ENCODE measurements around the gene SORL1-AS1.
A peak's percentile ranks its signal among the peaks of the same experiment; 100 is the strongest.

The SORL1-AS1 gene

GRCh38 chr11:121466063-121466794, 13.5 kb upstream of the SORL1-AS1 start:
- H3K27ac ChIP-seq: no peak overlapping the region
- whole genome bisulfite sequencing, 3 donors: 34 to 46% (median 36%) methylated on average over 8 of the region's 8 CpGs
- ATAC-seq (peak; percentile 90 to 95 (median 92)), DNase-seq (peak; percentile 85 to 89)
- peaks cover 0 to 6% (median 0%) of the 10 kb centered on the region in 3 donors for H3K27me3 ChIP-seq (ENCODE audit: insufficient read depth in 3 of 3, low read length in 2 of 3)
- H3K4me3 ChIP-seq: no peak overlapping the region
- intact Hi-C loops (cut with DNase I): no loop called here
- no peaks in the 10 kb centered on the region for H3K9me3 ChIP-seq
- no peak for TF ChIP-seq CTCF (IDR thresholded peaks at IDR 0.05)
- no peaks in the 10 kb centered on the region for H3K36me3 ChIP-seq (ENCODE audit: insufficient read depth in 1 of 2, low read depth in 1 of 2)
- no peaks in the 10 kb centered on the region for H3K4me1 ChIP-seq

GRCh38 chr11:121465709-121466062, 12.9 kb upstream of the SORL1-AS1 start:
- no peak for TF ChIP-seq CTCF (IDR thresholded peaks at IDR 0.05)
- intact Hi-C loops (cut with DNase I): no loop called here
- Histone ChIP-seq H3K4me1 (no peaks in the 10 kb centered on the region), H3K9me3 (no peaks in the 10 kb centered on the region), H3K36me3 (ENCODE audit: insufficient read depth in 1 of 2, low read depth in 1 of 2) (no peaks in the 10 kb centered on the region), H3K27me3 (ENCODE audit: insufficient read depth in 3 of 3, low read length in 2 of 3) (peaks cover 0 to 6% (median 0%) of the 10 kb centered on the region in 3 donors), H3K4me3 (no peak overlapping the region), H3K27ac (no peak overlapping the region)
- no peak for DNase-seq
- 68 to 81% (median 73%) methylated on average over 8 of the region's 8 CpGs for WGBS, 3 donors
- no peak for ATAC-seq

- no peak for TF ChIP-seq CTCF (IDR thresholded peaks at IDR 0.05)
- ATAC-seq: peak; percentile 58 to 88 (median 77)
- Histone ChIP-seq H3K36me3 (ENCODE audit: insufficient read depth in 1 of 2, low read depth in 1 of 2) (no peaks in the 10 kb centered on the region), H3K27me3 (ENCODE audit: insufficient read depth in 3 of 3, low read length in 2 of 3) (peaks cover 0 to 6% (median 0%) of the 10 kb centered on the region in 3 donors), H3K27ac (no peak overlapping the region), H3K4me1 (no peaks in the 10 kb centered on the region), H3K9me3 (no peaks in the 10 kb centered on the region), H3K4me3 (no peak overlapping the region)
- intact Hi-C loops (cut with DNase I): no loop called here
- 54 to 80% (median 57%) methylated on average over 11 of the region's 11 CpGs for WGBS, 3 donors
- DNase-seq: peak; percentile 53 to 56
These were observed 11.7 kb upstream of the SORL1-AS1 start for GRCh38 chr11:121464352-121464946.

- intact Hi-C loops (cut with DNase I): no loop called here
- Histone ChIP-seq H3K9me3 (no peaks in the 10 kb centered on the region), H3K4me1 (no peaks in the 10 kb centered on the region), H3K27me3 (ENCODE audit: insufficient read depth in 3 of 3, low read length in 2 of 3) (peaks cover 0 to 1% (median 0%) of the 10 kb centered on the region in 3 donors), H3K4me3 (no peak overlapping the region), H3K27ac (no peak overlapping the region), H3K36me3 (ENCODE audit: insufficient read depth in 1 of 2, low read depth in 1 of 2) (no peaks in the 10 kb centered on the region)
- ATAC-seq (no peak), DNase-seq (no peak)
- no peak for TF ChIP-seq CTCF (IDR thresholded peaks at IDR 0.05)
- WGBS, 3 donors: 88 to 92% (median 92%) methylated on average over 6 of the region's 6 CpGs
These were observed 11.0 kb upstream of the SORL1-AS1 start for GRCh38 chr11:121463689-121464335.
